ENCODE data around the gene SLC38A10.
A peak's percentile ranks its signal among the peaks of the same experiment; 100 is the strongest.
"Not testable (repeated sequence)": the region's sequence is repeated elsewhere in the genome, so short reads cannot be mapped to it uniquely, and the experiment has no call there.

The SLC38A10 gene

GRCh38 chr17:81309859-81310839, 15.0 kb upstream of the SLC38A10 start:
- Histone ChIP-seq H3K18ac (ENCODE audit: low read depth in 1 of 2, low read length in 2 of 2) (peak overlapping the region; percentile 31 to 35), H2BK5ac (ENCODE audit: low read depth, low read length, poor library complexity, severe bottlenecking) (no peak overlapping the region), H4K8ac (ENCODE audit: low read length) (peak overlapping the region; percentile 85), H2AFZ (ENCODE audit: low read depth, low read length) (no peak overlapping the region), H3K4ac (ENCODE audit: low read depth in 1 of 2, low read length in 2 of 2) (peak overlapping the region in 1 of 2 experiments; percentile 35), H3K79me1 (replicated peaks; ENCODE audit: low read length, poor library complexity, severe bottlenecking) (no peaks in the 10 kb centered on the region), H3K4me2 (ENCODE audit: low read length, poor library complexity, severe bottlenecking) (no peak overlapping the region), H4K91ac (ENCODE audit: low read length) (peak overlapping the region; percentile 80), H3K27ac (ENCODE audit: low read length, poor library complexity, severe bottlenecking) (no peak overlapping the region), H3K27me3 (ENCODE audit: control insufficient read depth in 1 of 2, insufficient read depth in 1 of 2, low read length in 2 of 2) (peaks cover 10 to 26% of the 10 kb centered on the region in 2 experiments), H3K4me1 (ENCODE audit: control insufficient read depth, insufficient read depth, low read depth, low read length) (peaks cover 25% of the 10 kb centered on the region), H2BK15ac (ENCODE audit: low read depth, poor library complexity, severe bottlenecking) (peak overlapping the region; percentile 60), H3K9me3 (ENCODE audit: control insufficient read depth, low read length) (no peaks in the 10 kb centered on the region), H3K14ac (ENCODE audit: low read length in 2 of 2) (no peak overlapping the region), H3K9ac (ENCODE audit: low read length) (peak overlapping the region; percentile 69), H3K23ac (ENCODE audit: low read length in 2 of 2) (no peak overlapping the region), H3K4me3 (ENCODE audit: insufficient read depth in 1 of 2, low read depth in 1 of 2, low read length in 2 of 2) (no peak overlapping the region), H3K36me3 (ENCODE audit: control insufficient read depth in 1 of 2, insufficient read depth in 2 of 2, low read depth in 1 of 2, low read length in 2 of 2) (no peaks in the 10 kb centered on the region), H2AK5ac (ENCODE audit: low read length, severe bottlenecking) (no peak overlapping the region), H2BK120ac (ENCODE audit: low read depth, low read length) (peak overlapping the region; percentile 71), H2BK12ac (ENCODE audit: low read length in 2 of 2) (peak overlapping the region; percentile 25 to 54)
- 87% methylated on average over 35 of the region's 36 CpGs for WGBS
- no peak for DNase-seq

- Histone ChIP-seq H2BK5ac (ENCODE audit: low read depth, low read length, poor library complexity, severe bottlenecking) (no peak overlapping the region), H2AFZ (ENCODE audit: low read depth, low read length) (peak overlapping the region; percentile 39), H3K27me3 (ENCODE audit: control insufficient read depth in 1 of 2, insufficient read depth in 1 of 2, low read length in 2 of 2) (peaks cover 10 to 20% of the 10 kb centered on the region in 2 experiments), H2AK5ac (ENCODE audit: low read length, severe bottlenecking) (no peak overlapping the region), H3K14ac (ENCODE audit: low read length in 2 of 2) (no peak overlapping the region), H3K18ac (ENCODE audit: low read depth in 1 of 2, low read length in 2 of 2) (peak overlapping the region; percentile 35 to 74), H2BK120ac (ENCODE audit: low read depth, low read length) (peak overlapping the region; percentile 71), H3K9ac (ENCODE audit: low read length) (peak overlapping the region; percentile 69), H4K91ac (ENCODE audit: low read length) (peak overlapping the region; percentile 80), H3K79me1 (replicated peaks; ENCODE audit: low read length, poor library complexity, severe bottlenecking) (no peaks in the 10 kb centered on the region), H2BK15ac (ENCODE audit: low read depth, poor library complexity, severe bottlenecking) (peak overlapping the region; percentile 60), H2BK12ac (ENCODE audit: low read length in 2 of 2) (peak overlapping the region in 1 of 2 experiments; percentile 63), H3K9me3 (ENCODE audit: control insufficient read depth, low read length) (no peaks in the 10 kb centered on the region), H3K4ac (ENCODE audit: low read depth in 1 of 2, low read length in 2 of 2) (peak overlapping the region; percentile 35 to 37), H3K4me2 (ENCODE audit: low read length, poor library complexity, severe bottlenecking) (no peak overlapping the region), H3K23ac (ENCODE audit: low read length in 2 of 2) (no peak overlapping the region), H3K4me1 (ENCODE audit: control insufficient read depth, insufficient read depth, low read depth, low read length) (peaks cover 25% of the 10 kb centered on the region), H3K36me3 (ENCODE audit: control insufficient read depth in 1 of 2, insufficient read depth in 2 of 2, low read depth in 1 of 2, low read length in 2 of 2) (no peaks in the 10 kb centered on the region), H3K4me3 (ENCODE audit: insufficient read depth in 1 of 2, low read depth in 1 of 2, low read length in 2 of 2) (peak overlapping the region in 1 of 2 experiments; percentile 56), H4K8ac (ENCODE audit: low read length) (peak overlapping the region; percentile 85), H3K27ac (ENCODE audit: low read length, poor library complexity, severe bottlenecking) (no peak overlapping the region)
- 39% methylated on average over 22 of the region's 22 CpGs for WGBS
- peak; percentile 84 for DNase-seq
These were observed 14.2 kb upstream of the SLC38A10 start for GRCh38 chr17:81309140-81309858.

GRCh38 chr17:81308784-81309139, 13.7 kb upstream of the SLC38A10 start:
- H3K23ac ChIP-seq (ENCODE audit: low read length in 2 of 2); H4K91ac ChIP-seq (ENCODE audit: low read length); H3K27ac ChIP-seq (ENCODE audit: low read length, poor library complexity, severe bottlenecking); DNase-seq; H2AK5ac ChIP-seq (ENCODE audit: low read length, severe bottlenecking); H3K4ac ChIP-seq (ENCODE audit: low read depth in 1 of 2, low read length in 2 of 2); H2BK12ac ChIP-seq (ENCODE audit: low read length in 2 of 2); H3K18ac ChIP-seq (ENCODE audit: low read depth in 1 of 2, low read length in 2 of 2); H3K14ac ChIP-seq (ENCODE audit: low read length in 2 of 2); H3K4me2 ChIP-seq (ENCODE audit: low read length, poor library complexity, severe bottlenecking); H2BK15ac ChIP-seq (ENCODE audit: low read depth, poor library complexity, severe bottlenecking); H3K79me1 ChIP-seq (replicated peaks; ENCODE audit: low read length, poor library complexity, severe bottlenecking); H2BK120ac ChIP-seq (ENCODE audit: low read depth, low read length); H3K9me3 ChIP-seq (ENCODE audit: control insufficient read depth, low read length); H2AFZ ChIP-seq (ENCODE audit: low read depth, low read length); H3K36me3 ChIP-seq (ENCODE audit: control insufficient read depth in 1 of 2, insufficient read depth in 2 of 2, low read depth in 1 of 2, low read length in 2 of 2); H2BK5ac ChIP-seq (ENCODE audit: low read depth, low read length, poor library complexity, severe bottlenecking): not testable (repeated sequence)
- peak overlapping the region; percentile 5 for H4K8ac ChIP-seq (ENCODE audit: low read length)
- H3K27me3 ChIP-seq (ENCODE audit: control insufficient read depth in 1 of 2, insufficient read depth in 1 of 2, low read length in 2 of 2) = peaks cover 10 to 14% of the 10 kb centered on the region in 2 experiments
- WGBS = 94% methylated on average over 13 of the region's 14 CpGs
- peak overlapping the region; percentile 69 for H3K9ac ChIP-seq (ENCODE audit: low read length)
- H3K4me3 ChIP-seq (ENCODE audit: insufficient read depth in 1 of 2, low read depth in 1 of 2, low read length in 2 of 2) = peak overlapping the region in 1 of 2 experiments; percentile 56
- peaks cover 24% of the 10 kb centered on the region for H3K4me1 ChIP-seq (ENCODE audit: control insufficient read depth, insufficient read depth, low read depth, low read length)
